ENCODE measurements around the gene ADAM23. TPM values are rescaled to one million over a fixed set of nuclear protein-coding genes. Genes with fewer than 3 reads are reported as not detected.

The ADAM23 gene
- total and polyA plus RNA-seq, 2 of the 13 experiments (the other 11 are each of a cell fraction or from before 2014, with no cell fraction given): 0.04 TPM; not detected in 1

- no peak overlapping the region for H2AFZ ChIP-seq (ENCODE audit: low read length)
- 2% methylated on average over 4 of the region's 4 CpGs for WGBS (ENCODE audit: low lambda C conversion rate)
- in situ Hi-C loops (cut with HindIII; ENCODE audit: extremely low pct_ligation_motif_present, low pct_unique_long_range_greater_than_20kb) (no loop called here), intact Hi-C loops (cut with micrococcal nuclease; ENCODE audit: unreplicated experiment) (no loop called here)
- H3K79me2 ChIP-seq (ENCODE audit: insufficient read depth, low read length): no peaks in the 10 kb centered on the region
- ChIA-PET POLR2A (no interaction called here), CTCF (ENCODE audit: low intra/inter-chr PET ratio, low total read pairs) (no interaction called here)
- no peak overlapping the region for H3K4me2 ChIP-seq (ENCODE audit: low read depth, low read length)
- no peak overlapping the region for H3K27ac ChIP-seq (ENCODE audit: extremely low read length, insufficient read depth, low read length)
- H3K4me1 ChIP-seq (ENCODE audit: insufficient read depth, low read length): no peaks in the 10 kb centered on the region
- no peak overlapping the region for H3K4me3 ChIP-seq (replicated peaks in 1 of 3; ENCODE audit: insufficient read depth in 1 of 3, low read depth in 2 of 3, low read length in 3 of 3)
- H4K20me1 ChIP-seq (ENCODE audit: insufficient read depth, low read length): no peaks in the 10 kb centered on the region
- BruUV-seq (replicated peaks): no TSS peak
- H3K27me3 ChIP-seq (ENCODE audit: control insufficient read depth in 1 of 2, insufficient read depth in 2 of 2, low read length in 2 of 2): no peaks in the 10 kb centered on the region
- peak; percentile 79 for ATAC-seq
- no peaks in the 10 kb centered on the region for H3K9me3 ChIP-seq (ENCODE audit: low read length)
- no peak for FAIRE-seq
- no peak for DNase-seq (ENCODE audit: low spot score)
- no peaks in the 10 kb centered on the region for H3K36me3 ChIP-seq (replicated peaks in 1 of 2; ENCODE audit: control insufficient read depth in 1 of 2, insufficient read depth in 2 of 2, low read length in 2 of 2)
- no peak overlapping the region for H3K9ac ChIP-seq (ENCODE audit: insufficient read depth, low read depth, low read length)
- no peak for TF ChIP-seq CEBPZ (IDR thresholded peaks at IDR 0.05; ENCODE audit: low read length)
- TF ChIP-seq ZNF33B (CRISPR knock-in tag; IDR thresholded peaks at IDR 0.05): no peak
- TF ChIP-seq ZNF20 (CRISPR knock-in tag; IDR thresholded peaks at IDR 0.05): no peak
- no peak for TF ChIP-seq ZNF747 (CRISPR knock-in tag; IDR thresholded peaks at IDR 0.05; ENCODE audit: borderline replicate concordance)
- TF ChIP-seq ZBTB21 (CRISPR knock-in tag; IDR thresholded peaks at IDR 0.05): no peak
- TF ChIP-seq ZNF543 (CRISPR knock-in tag; IDR thresholded peaks at IDR 0.05): no peak
- no peak for TF ChIP-seq KAT7 (CRISPR knock-in tag; IDR thresholded peaks at IDR 0.05; ENCODE audit: borderline replicate concordance)
- no peak for TF ChIP-seq SKI (IDR thresholded peaks at IDR 0.05; ENCODE audit: partially characterized antibody)
- TF ChIP-seq ZNF143 (CRISPR knock-in tag; IDR thresholded peaks at IDR 0.05): no peak
- TF ChIP-seq RBM39 (IDR thresholded peaks at IDR 0.05; ENCODE audit: low read depth, low read length, poor library complexity, severe bottlenecking): no peak
- no peak for TF ChIP-seq ZNF646 (CRISPR knock-in tag; IDR thresholded peaks at IDR 0.05)
- no peak for TF ChIP-seq MBNL3 (CRISPR knock-in tag; conservative IDR thresholded peaks at IDR 0.05)
- no peak for TF ChIP-seq NFE2L1 (CRISPR knock-in tag; IDR thresholded peaks at IDR 0.05; ENCODE audit: borderline replicate concordance)
- no peak for TF ChIP-seq ZNF275 (CRISPR knock-in tag; IDR thresholded peaks at IDR 0.05; ENCODE audit: borderline replicate concordance)
- no peak for TF ChIP-seq ATM (IDR thresholded peaks at IDR 0.05; ENCODE audit: borderline replicate concordance)
These were observed 59.4 kb downstream of the ADAM23 start for GRCh38 chr2:206502729-206503128.

All from HepG2 (cell line).